H9 (cell line): Measurements from ENCODE around the gene NEDD4L. TPM values are rescaled to one million over a fixed set of nuclear protein-coding genes. Genes with fewer than 3 reads are reported as not detected.

Source experiments
- DNase-seq: peaks from one replicate; pipeline ENCODE4 v3.0.0-alpha.2; 2017
- H2AFZ ChIP-seq: one replicate; pipeline ENCODE4 v1.6.1; 2013; ENCODE audit warnings: mild to moderate bottlenecking, low read length, control low read depth, moderate library complexity
- H2AK5ac ChIP-seq: 2 replicates; pipeline ENCODE4 v1.6.1; 2013; ENCODE audit warnings: low read length, control low read depth, mixed read lengths; ENCODE audit not compliant: insufficient read length
- H2BK120ac ChIP-seq: one replicate; pipeline ENCODE4 v1.6.1; 2013; ENCODE audit warnings: low read depth, mild to moderate bottlenecking, low read length, control low read depth, inconsistent platforms; ENCODE audit not compliant: poor library complexity, severe bottlenecking
- H2BK12ac ChIP-seq: 2 replicates; pipeline ENCODE4 v1.6.1; 2013; ENCODE audit warnings: low read length, control low read depth, mixed read lengths, low read depth; ENCODE audit not compliant: insufficient read length
- H2BK15ac ChIP-seq: 2 replicates; pipeline ENCODE4 v1.6.1; 2013; ENCODE audit warnings: low read depth, low read length, control low read depth
- H2BK20ac ChIP-seq: one replicate; pipeline ENCODE4 v1.6.1; 2013; ENCODE audit warnings: low read depth, mild to moderate bottlenecking, low read length, control low read depth, inconsistent platforms; ENCODE audit not compliant: poor library complexity, severe bottlenecking
- H2BK5ac ChIP-seq: 2 replicates; pipeline ENCODE4 v1.6.1; 2013; ENCODE audit warnings: low read length, control low read depth, mixed read lengths; ENCODE audit not compliant: insufficient read length
- H3K14ac ChIP-seq: 2 replicates; pipeline ENCODE4 v1.6.1; 2013; ENCODE audit warnings: low read length, control low read depth; ENCODE audit not compliant: insufficient read depth
- H3K18ac ChIP-seq: 2 replicates; pipeline ENCODE4 v1.6.1; 2013; ENCODE audit warnings: low read depth, mild to moderate bottlenecking, mixed read lengths, low read length, control low read depth; ENCODE audit not compliant: insufficient read length
- H3K23ac ChIP-seq: 2 replicates; pipeline ENCODE4 v1.6.1; 2013; ENCODE audit warnings: low read length, control low read depth, mixed read lengths, low read depth; ENCODE audit not compliant: insufficient read length
- H3K23me2 ChIP-seq: 2 replicates; pipeline ENCODE4 v1.6.1; 2013; ENCODE audit warnings: low read depth, mild to moderate bottlenecking, mixed read lengths, low read length, control low read depth; ENCODE audit not compliant: insufficient read length, poor library complexity, severe bottlenecking
- H3K27ac ChIP-seq: 2 replicates; pipeline ENCODE4 v1.5.1; 2013; ENCODE audit warnings: low read length, control low read depth, mixed read lengths, low read depth; ENCODE audit not compliant: insufficient read length
- H3K27me3 ChIP-seq: 2 replicates; pipeline ENCODE4 v1.6.1; 2013; ENCODE audit warnings: low read length, control low read depth, inconsistent platforms; ENCODE audit not compliant: insufficient read depth
- H3K4ac ChIP-seq: 2 replicates; pipeline ENCODE4 v1.6.1; 2013; ENCODE audit warnings: low read depth, mild to moderate bottlenecking, control low read depth, inconsistent platforms, low read length, moderate library complexity
- H3K4me1 ChIP-seq: 2 replicates; pipeline ENCODE4 v1.6.1; 2013; ENCODE audit warnings: low read length, control low read depth, inconsistent platforms; ENCODE audit not compliant: insufficient read depth
- H3K4me2 ChIP-seq: 2 replicates; pipeline ENCODE4 v1.6.1; 2013; ENCODE audit warnings: low read length, control low read depth, mixed read lengths; ENCODE audit not compliant: insufficient read length, insufficient read depth
- H3K56ac ChIP-seq: 2 replicates; pipeline ENCODE4 v1.6.1; 2013; ENCODE audit warnings: low read depth, mild to moderate bottlenecking, mixed read lengths, low read length, control low read depth; ENCODE audit not compliant: insufficient read length
- H3K79me1 ChIP-seq: 2 replicates; pipeline ENCODE4 v1.6.1; 2013; ENCODE audit warnings: low read depth, mild to moderate bottlenecking, moderate library complexity, low read length, control low read depth, inconsistent platforms; ENCODE audit not compliant: insufficient read depth, poor library complexity, severe bottlenecking
- H3K79me2 ChIP-seq: 2 replicates; pipeline ENCODE4 v1.6.1; 2013; ENCODE audit warnings: low read length, control low read depth, inconsistent platforms; ENCODE audit not compliant: insufficient read depth
- H3K9ac ChIP-seq: 2 replicates; pipeline ENCODE4 v1.6.1; 2013; ENCODE audit warnings: low read length, control low read depth, mixed read lengths; ENCODE audit not compliant: insufficient read length; ENCODE audit errors: extremely low read depth
- H3K9me3 ChIP-seq: one replicate; pipeline ENCODE4 v1.6.1; 2013; ENCODE audit warnings: low read depth, low read length, inconsistent platforms; ENCODE audit not compliant: control insufficient read depth
- H3T11ph ChIP-seq: one replicate; pipeline ENCODE4 v1.6.1; 2013; ENCODE audit warnings: mild to moderate bottlenecking, low read length, control low read depth, inconsistent platforms
- H4K20me1 ChIP-seq: one replicate; pipeline ENCODE4 v1.6.1; 2013; ENCODE audit not compliant: control insufficient read depth, insufficient read length, insufficient read depth
- H4K5ac ChIP-seq: 2 replicates; pipeline ENCODE4 v1.6.1; 2013; ENCODE audit warnings: low read depth, mild to moderate bottlenecking, mixed read lengths, low read length, control low read depth; ENCODE audit not compliant: insufficient read length
- H4K8ac ChIP-seq: replicated peaks from 2 replicates; pipeline ENCODE4 v1.6.1; 2013; ENCODE audit warnings: low read length, control low read depth, mixed read lengths, low read depth; ENCODE audit not compliant: insufficient read length
- H4K91ac ChIP-seq: 2 replicates; pipeline ENCODE4 v1.6.1; 2013; ENCODE audit warnings: low read depth, mild to moderate bottlenecking, moderate library complexity, mixed read lengths, low read length, control low read depth; ENCODE audit not compliant: insufficient read length
- H3K27ac Mint-ChIP-seq, 3 experiments: 2 replicates in 2 of 3; 3 replicates in 1 of 3; pipeline ENCODE4 v1.8.0; 2020 to 2021; ENCODE audit warnings: mixed read lengths in 3 of 3, mild to moderate bottlenecking in 1 of 3, moderate library complexity in 1 of 3
- H3K27me3 Mint-ChIP-seq: 2 replicates; pipeline ENCODE4 v1.8.0; 2021; ENCODE audit warnings: low read depth, mild to moderate bottlenecking, moderate library complexity, mixed read lengths
- H3K36me3 Mint-ChIP-seq, 3 experiments: 2 replicates in 2 of 3; 3 replicates in 1 of 3; pipeline ENCODE4 v1.8.0; 2020 to 2021; ENCODE audit warnings: low read depth in 3 of 3, mixed read lengths in 3 of 3; ENCODE audit not compliant: insufficient read depth in 1 of 3
- H3K4me1 Mint-ChIP-seq, 2 experiments: 2 replicates each; pipeline ENCODE4 v1.8.0; 2020; ENCODE audit warnings: mixed read lengths in 2 of 2
- H3K4me3 Mint-ChIP-seq, 2 experiments: 2 replicates in 1 of 2; 3 replicates in 1 of 2; pipeline ENCODE4 v1.8.0; 2020 to 2021; ENCODE audit warnings: mild to moderate bottlenecking in 2 of 2, mixed read lengths in 2 of 2, moderate library complexity in 1 of 2
- H3K9me3 Mint-ChIP-seq, 2 experiments: 2 replicates in 1 of 2; 3 replicates in 1 of 2; pipeline ENCODE4 v1.8.0; 2020; ENCODE audit warnings: mild to moderate bottlenecking in 2 of 2, mixed read lengths in 2 of 2, moderate library complexity in 1 of 2
- CTCF ChIP-seq: fragments of 200-600 bp; sonication (generic); conservative IDR thresholded peaks from 3 replicates; pipeline ENCODE4 v1.8.0; 2021; ENCODE audit warnings: antibody characterized with exemption, mild to moderate bottlenecking
- WGBS: extraction: QIAGEN DNeasy Blood & Tissue Kit; methylation state at CpG from one replicate; pipeline ENCODE4 v1.1.7; 2013; ENCODE audit warnings: missing lambda C conversion rate, low lambda C conversion rate, mixed read lengths; ENCODE audit not compliant: insufficient read length; ENCODE audit errors: extremely low coverage; 5-methylcytosine and 5-hydroxymethylcytosine counted together
- total RNA-seq: library from RNA; stranded (reverse); gene quantifications from 2 replicates; pipeline ENCODE4 v1.2.1, GENCODE V29; 2021

NEDD4L gene
- total RNA-seq, 1 experiment from 2014 or later, result 76.3 TPM

- no peak overlapping the region for H2BK120ac ChIP-seq
- H3K79me1 ChIP-seq, result no peaks in the 10 kb centered on the region
- no peak for DNase-seq
- H2BK5ac ChIP-seq, result no peak overlapping the region
- no peak overlapping the region for H4K5ac ChIP-seq
- no peak overlapping the region for H3K18ac ChIP-seq
- H3K27ac ChIP-seq, result no peak overlapping the region
- no peak overlapping the region for H3K4me2 ChIP-seq
- Mint-ChIP-seq H3K4me3 (no peak overlapping the region), H3K4me1 (peaks cover 40 to 53% of the 10 kb centered on the region in 2 experiments), H3K27ac (no peak overlapping the region; a peak in 1 of 7 replicates), H3K36me3 (peaks cover 0 to 3% (median 0%) of the 10 kb centered on the region in 3 experiments; a peak in 2 of 7 replicates), H3K9me3 (peaks cover 0 to 3% of the 10 kb centered on the region in 2 experiments; a peak in 2 of 5 replicates), H3K27me3 (0 out of 2 replicates have a peak, but pooled peaks cover 1% of the 10 kb centered on the region)
- no CpG with 5 or more reads among the region's 8 CpGs for WGBS
- H2AFZ ChIP-seq, result no peak overlapping the region
- H3T11ph ChIP-seq, result no peak overlapping the region
- no peak overlapping the region for H3K56ac ChIP-seq
- no peaks in the 10 kb centered on the region for H4K20me1 ChIP-seq
- H3K9me3 ChIP-seq, result no peaks in the 10 kb centered on the region
- H4K91ac ChIP-seq, result no peak overlapping the region
- H3K79me2 ChIP-seq, result peaks cover 2% of the 10 kb centered on the region; the same call in 1 of the 2 replicates
- no peak overlapping the region for H2AK5ac ChIP-seq
- H3K9ac ChIP-seq, result no peak overlapping the region
- no peak overlapping the region for H3K4ac ChIP-seq
- H3K23ac ChIP-seq, result no peak overlapping the region
- no peaks in the 10 kb centered on the region for H3K27me3 ChIP-seq
- H3K23me2 ChIP-seq, result no peaks in the 10 kb centered on the region
- H3K4me1 ChIP-seq, result no peaks in the 10 kb centered on the region; the same call in 1 of the 2 replicates
- no peak overlapping the region for H2BK12ac ChIP-seq
- H3K14ac ChIP-seq, result no peak overlapping the region
- no peak overlapping the region for H4K8ac ChIP-seq
- H2BK15ac ChIP-seq, result no peak overlapping the region
- no peak overlapping the region for H2BK20ac ChIP-seq
- TF ChIP-seq CTCF, result no peak
Measured at GRCh38 chr18:58178511-58178910, 134.5 kb downstream of the NEDD4L start.
